ENCODE results near the gene KRT86.

Gene KRT86

DNA sequence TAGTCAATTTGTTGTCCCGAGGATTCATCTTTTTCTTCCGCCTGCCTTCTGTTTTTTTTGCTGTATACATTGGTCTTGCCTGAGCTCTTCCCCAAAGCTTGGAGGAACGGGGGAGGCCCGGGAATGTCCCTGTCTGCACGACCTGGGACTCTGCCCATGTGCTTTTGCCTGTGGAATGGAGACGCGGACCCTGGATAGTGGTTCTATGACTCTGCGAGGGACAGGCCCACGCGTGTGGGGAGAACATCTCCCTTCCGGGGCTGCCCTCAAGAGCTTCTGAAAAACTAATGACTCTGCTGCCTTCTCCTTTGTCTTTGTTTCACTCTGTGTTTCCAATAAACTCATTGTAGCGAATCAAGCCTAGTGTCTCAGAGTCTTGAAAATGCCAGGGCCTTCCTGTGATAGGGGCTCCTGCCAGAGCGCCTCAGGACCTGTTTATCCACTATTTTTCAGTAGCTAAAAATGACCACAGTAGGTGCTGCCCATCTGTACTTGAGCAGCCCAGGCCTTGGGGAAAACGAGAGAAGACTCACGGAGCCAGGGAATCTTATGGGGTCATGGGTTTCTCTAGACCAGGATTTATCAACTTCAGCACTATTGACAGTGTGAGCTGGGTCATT is 34.5 kb downstream of the KRT86 start:
- Histone ChIP-seq H3K4me3 (ENCODE audit: low read depth, low read length, poor library complexity, severe bottlenecking) (no peak overlapping the region), H3K4me2 (ENCODE audit: low read length) (no peak overlapping the region)

GRCh38 chr12:52310622-52311284 is 36.3 kb downstream of the KRT86 start:
- Histone ChIP-seq H3K36me3 (ENCODE audit: insufficient read depth, low read length) (no peaks in the 10 kb centered on the region), H4K20me1 (ENCODE audit: insufficient read depth, low read length) (no peaks in the 10 kb centered on the region), H3K4me1 (ENCODE audit: insufficient read depth, low read length, severe bottlenecking) (no peaks in the 10 kb centered on the region), H3F3A (ENCODE audit: insufficient read depth, low read length) (no peaks in the 10 kb centered on the region), H2AFZ (ENCODE audit: low read length) (no peak overlapping the region), H3K9me2 (ENCODE audit: low read depth, low read length) (no peaks in the 10 kb centered on the region), H3K79me2 (ENCODE audit: insufficient read depth, low read length) (no peaks in the 10 kb centered on the region), H3K27ac (ENCODE audit: low read depth, low read length, poor library complexity, severe bottlenecking) (no peak overlapping the region), H3K27me3 (ENCODE audit: insufficient read depth, low read length) (no peaks in the 10 kb centered on the region; the same call in 1 of the 2 replicates), H3K9ac (ENCODE audit: low read length) (no peak overlapping the region), H3K4me3 (ENCODE audit: low read depth, low read length, poor library complexity, severe bottlenecking) (no peak overlapping the region), H3K4me2 (ENCODE audit: low read length) (no peak overlapping the region), H3K9me3 (ENCODE audit: low read length) (no peaks in the 10 kb centered on the region)
- no peak for TF ChIP-seq EZH2 (IDR thresholded peaks at IDR 0.05; ENCODE audit: borderline replicate concordance, low read length)
- TF ChIP-seq, protein P1, sequence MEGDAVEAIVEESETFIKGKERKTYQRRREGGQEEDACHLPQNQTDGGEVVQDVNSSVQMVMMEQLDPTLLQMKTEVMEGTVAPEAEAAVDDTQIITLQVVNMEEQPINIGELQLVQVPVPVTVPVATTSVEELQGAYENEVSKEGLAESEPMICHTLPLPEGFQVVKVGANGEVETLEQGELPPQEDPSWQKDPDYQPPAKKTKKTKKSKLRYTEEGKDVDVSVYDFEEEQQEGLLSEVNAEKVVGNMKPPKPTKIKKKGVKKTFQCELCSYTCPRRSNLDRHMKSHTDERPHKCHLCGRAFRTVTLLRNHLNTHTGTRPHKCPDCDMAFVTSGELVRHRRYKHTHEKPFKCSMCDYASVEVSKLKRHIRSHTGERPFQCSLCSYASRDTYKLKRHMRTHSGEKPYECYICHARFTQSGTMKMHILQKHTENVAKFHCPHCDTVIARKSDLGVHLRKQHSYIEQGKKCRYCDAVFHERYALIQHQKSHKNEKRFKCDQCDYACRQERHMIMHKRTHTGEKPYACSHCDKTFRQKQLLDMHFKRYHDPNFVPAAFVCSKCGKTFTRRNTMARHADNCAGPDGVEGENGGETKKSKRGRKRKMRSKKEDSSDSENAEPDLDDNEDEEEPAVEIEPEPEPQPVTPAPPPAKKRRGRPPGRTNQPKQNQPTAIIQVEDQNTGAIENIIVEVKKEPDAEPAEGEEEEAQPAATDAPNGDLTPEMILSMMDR (IDR thresholded peaks at IDR 0.05; ENCODE audit: low read length): no peak

More for the DNA sequence above, 34.5 kb downstream of the KRT86 start:
- Histone ChIP-seq H3K36me3 (ENCODE audit: insufficient read depth, low read length) (no peaks in the 10 kb centered on the region), H3K27ac (ENCODE audit: low read depth, low read length, poor library complexity, severe bottlenecking) (no peak overlapping the region), H3K27me3 (ENCODE audit: insufficient read depth, low read length) (no peaks in the 10 kb centered on the region), H3K9ac (ENCODE audit: low read length) (no peak overlapping the region), H3F3A (ENCODE audit: insufficient read depth, low read length) (no peaks in the 10 kb centered on the region), H3K9me3 (ENCODE audit: low read length) (no peaks in the 10 kb centered on the region), H4K20me1 (ENCODE audit: insufficient read depth, low read length) (no peaks in the 10 kb centered on the region), H3K4me1 (ENCODE audit: insufficient read depth, low read length, severe bottlenecking) (no peaks in the 10 kb centered on the region), H3K79me2 (ENCODE audit: insufficient read depth, low read length) (no peaks in the 10 kb centered on the region), H2AFZ (ENCODE audit: low read length) (no peak overlapping the region), H3K9me2 (ENCODE audit: low read depth, low read length) (no peaks in the 10 kb centered on the region)
- no peak for TF ChIP-seq EZH2 (IDR thresholded peaks at IDR 0.05; ENCODE audit: borderline replicate concordance, low read length)
- TF ChIP-seq, protein P1 (IDR thresholded peaks at IDR 0.05; ENCODE audit: low read length): no peak

- no peaks in the 10 kb centered on the region for H3K4me1 ChIP-seq (ENCODE audit: insufficient read depth, low read length, severe bottlenecking)
- no peaks in the 10 kb centered on the region for H3K36me3 ChIP-seq (ENCODE audit: insufficient read depth, low read length)
- H3K9ac ChIP-seq (ENCODE audit: low read length): no peak overlapping the region
- no peaks in the 10 kb centered on the region for H4K20me1 ChIP-seq (ENCODE audit: insufficient read depth, low read length)
- H3K27ac ChIP-seq (ENCODE audit: low read depth, low read length, poor library complexity, severe bottlenecking): no peak overlapping the region
- H3K27me3 ChIP-seq (ENCODE audit: insufficient read depth, low read length): no peaks in the 10 kb centered on the region; the same call in 1 of the 2 replicates
- no peaks in the 10 kb centered on the region for H3F3A ChIP-seq (ENCODE audit: insufficient read depth, low read length)
- H3K9me2 ChIP-seq (ENCODE audit: low read depth, low read length): no peaks in the 10 kb centered on the region
- H3K4me3 ChIP-seq (ENCODE audit: low read depth, low read length, poor library complexity, severe bottlenecking): no peak overlapping the region
- TF ChIP-seq, protein P1 (IDR thresholded peaks at IDR 0.05; ENCODE audit: low read length): no peak
- no peak for TF ChIP-seq EZH2 (IDR thresholded peaks at IDR 0.05; ENCODE audit: borderline replicate concordance, low read length)
- no peaks in the 10 kb centered on the region for H3K9me3 ChIP-seq (ENCODE audit: low read length)
- no peaks in the 10 kb centered on the region for H3K79me2 ChIP-seq (ENCODE audit: insufficient read depth, low read length)
- H3K4me2 ChIP-seq (ENCODE audit: low read length): no peak overlapping the region
- no peak overlapping the region for H2AFZ ChIP-seq (ENCODE audit: low read length)
Observed at GRCh38 chr12:52311285-52311648, 36.8 kb downstream of the KRT86 start.

Data from OCI-LY1 (cell line).